ENCODE measurements around the gene CILP. TPM values are rescaled to one million over a fixed set of nuclear protein-coding genes. Genes with fewer than 3 reads are reported as not detected.
"Not testable (repeated sequence)": the region's sequence is repeated elsewhere in the genome, so short reads cannot be mapped to it uniquely, and the experiment has no call there.

Gene CILP
- total RNA-seq, 1 donor, result under 0.01 TPM

DNA sequence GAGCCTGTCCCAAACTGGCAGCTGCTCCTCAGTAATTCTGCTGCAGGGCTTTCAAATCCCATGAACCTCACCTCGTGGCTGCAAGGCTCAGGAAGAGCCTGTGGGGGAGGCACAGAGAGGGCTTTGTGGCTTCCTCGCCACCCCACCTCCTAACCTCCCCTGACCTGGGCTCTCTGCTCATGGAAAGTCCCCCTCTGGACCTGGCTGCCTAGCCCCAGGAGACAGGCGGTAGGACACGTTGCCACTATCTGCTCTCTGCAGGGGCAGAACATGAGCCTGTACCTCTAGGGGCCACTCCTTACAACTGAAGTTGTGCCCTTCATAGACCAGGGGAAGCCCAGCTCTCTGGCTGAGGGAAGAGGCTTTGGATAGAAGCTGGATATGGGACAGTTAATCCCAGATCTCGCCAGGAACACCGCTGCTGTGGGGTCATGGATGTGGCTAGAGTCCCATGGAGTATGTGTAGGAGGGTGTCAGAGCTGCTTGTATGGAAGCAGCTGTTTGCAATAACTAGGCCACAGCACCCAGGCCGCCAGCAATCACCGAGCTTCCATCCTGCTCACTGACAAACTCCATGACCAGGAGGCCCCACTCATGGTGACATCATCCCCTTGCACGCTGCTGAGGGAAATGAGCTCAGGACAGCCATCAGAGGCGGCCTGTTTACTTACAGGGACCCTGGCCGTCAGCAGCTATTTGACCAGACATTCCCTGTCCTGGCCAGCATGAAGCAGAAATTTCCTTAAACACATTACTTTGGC, 34.0 kb upstream of the CILP start:
- H3K4me3 ChIP-seq (ENCODE audit: low read depth, low read length), result no peak overlapping the region
- TF ChIP-seq, protein P1, sequence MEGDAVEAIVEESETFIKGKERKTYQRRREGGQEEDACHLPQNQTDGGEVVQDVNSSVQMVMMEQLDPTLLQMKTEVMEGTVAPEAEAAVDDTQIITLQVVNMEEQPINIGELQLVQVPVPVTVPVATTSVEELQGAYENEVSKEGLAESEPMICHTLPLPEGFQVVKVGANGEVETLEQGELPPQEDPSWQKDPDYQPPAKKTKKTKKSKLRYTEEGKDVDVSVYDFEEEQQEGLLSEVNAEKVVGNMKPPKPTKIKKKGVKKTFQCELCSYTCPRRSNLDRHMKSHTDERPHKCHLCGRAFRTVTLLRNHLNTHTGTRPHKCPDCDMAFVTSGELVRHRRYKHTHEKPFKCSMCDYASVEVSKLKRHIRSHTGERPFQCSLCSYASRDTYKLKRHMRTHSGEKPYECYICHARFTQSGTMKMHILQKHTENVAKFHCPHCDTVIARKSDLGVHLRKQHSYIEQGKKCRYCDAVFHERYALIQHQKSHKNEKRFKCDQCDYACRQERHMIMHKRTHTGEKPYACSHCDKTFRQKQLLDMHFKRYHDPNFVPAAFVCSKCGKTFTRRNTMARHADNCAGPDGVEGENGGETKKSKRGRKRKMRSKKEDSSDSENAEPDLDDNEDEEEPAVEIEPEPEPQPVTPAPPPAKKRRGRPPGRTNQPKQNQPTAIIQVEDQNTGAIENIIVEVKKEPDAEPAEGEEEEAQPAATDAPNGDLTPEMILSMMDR (IDR thresholded peaks at IDR 0.05; ENCODE audit: insufficient read depth, low read length), result no peak
- peak; percentile 69 for DNase-seq (ENCODE audit: low read depth)

DNA sequence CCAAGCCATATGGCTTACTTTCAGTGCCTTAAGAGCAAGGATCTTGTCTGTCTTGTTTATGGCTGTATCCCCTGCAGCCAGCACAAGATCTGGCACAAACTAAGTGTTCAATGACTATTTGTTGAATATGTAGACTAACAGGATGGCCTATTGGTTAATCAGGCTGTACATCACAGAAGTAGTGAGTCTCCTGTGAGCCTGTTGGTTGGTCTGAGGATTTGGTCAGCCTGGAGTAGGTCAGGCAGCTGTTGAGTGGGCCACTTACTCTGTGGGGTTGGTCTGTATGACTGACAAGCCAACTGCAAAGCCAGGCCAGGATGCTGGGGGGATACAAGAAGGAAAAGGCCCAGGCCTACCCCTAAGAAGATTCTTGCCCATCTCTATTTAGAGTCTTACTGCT, 33.4 kb upstream of the CILP start:
- TF ChIP-seq, protein P1 (IDR thresholded peaks at IDR 0.05; ENCODE audit: insufficient read depth, low read length), result no peak
- no peak overlapping the region for H3K4me3 ChIP-seq (ENCODE audit: low read depth, low read length)
- DNase-seq (ENCODE audit: low read depth), result no peak

DNA sequence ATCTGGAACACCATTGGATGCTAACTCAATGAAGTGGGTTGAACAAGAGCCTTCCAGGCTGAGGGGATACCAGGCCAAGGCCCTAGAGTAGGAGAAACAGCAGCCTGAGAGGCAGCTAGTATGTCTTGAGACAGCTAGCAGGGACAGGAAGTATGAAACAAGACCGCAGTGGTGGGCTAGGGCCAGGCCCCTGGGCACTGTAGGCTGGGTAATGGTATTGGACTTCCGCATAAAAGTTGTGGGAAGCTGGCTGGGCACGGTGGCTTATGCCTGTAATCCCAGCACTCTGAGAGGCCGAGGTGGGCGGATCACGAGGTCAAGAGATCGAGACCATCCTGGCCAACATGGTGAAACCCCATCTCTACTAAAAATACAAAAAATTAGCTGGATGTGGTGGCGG, 25.2 kb upstream of the CILP start:
- not testable (repeated sequence) for H3K4me3 ChIP-seq (ENCODE audit: low read depth, low read length); DNase-seq (ENCODE audit: low read depth)

DNA sequence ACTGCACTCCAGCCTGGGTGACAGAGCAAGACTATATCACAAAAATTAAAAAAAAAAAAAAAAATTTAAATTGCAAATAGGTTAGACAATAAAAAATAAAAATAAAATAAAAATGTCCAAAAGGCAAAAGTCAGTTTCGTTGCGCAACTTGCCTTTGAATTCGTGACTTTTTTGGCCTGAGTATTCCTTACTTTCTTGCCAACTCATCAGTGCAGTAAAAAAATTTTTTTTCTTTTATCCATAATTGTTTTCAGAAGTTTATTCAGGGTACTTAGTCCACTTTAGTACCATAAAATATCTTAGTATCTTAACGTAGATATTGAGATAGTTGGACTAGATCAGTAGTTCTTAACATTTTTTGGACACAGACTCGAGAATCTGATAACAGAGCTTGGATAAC, 22.4 kb upstream of the CILP start:
- TF ChIP-seq, protein P1 (IDR thresholded peaks at IDR 0.05; ENCODE audit: insufficient read depth, low read length), result no peak
- peak; percentile 42 for DNase-seq (ENCODE audit: low read depth)

DNA sequence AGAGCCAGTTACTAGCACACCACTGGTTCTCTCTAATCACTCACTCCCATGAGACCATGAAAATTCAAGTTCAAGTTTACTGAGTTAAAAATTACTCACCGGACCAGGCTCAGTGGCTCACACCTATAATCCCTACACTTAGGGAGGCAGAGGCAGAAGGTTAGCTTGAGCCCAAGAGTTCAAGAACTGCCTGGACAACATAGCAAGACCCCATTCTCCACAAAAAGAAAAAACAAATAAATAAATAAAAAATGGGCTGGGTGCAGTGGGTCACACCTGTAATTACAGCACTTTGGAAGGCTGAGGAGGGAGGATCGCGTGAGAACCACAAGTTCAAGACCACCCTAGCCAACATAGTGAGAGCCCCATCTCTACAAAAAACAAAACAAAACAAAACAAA, 21.2 kb upstream of the CILP start:
- TF ChIP-seq, protein P1 (IDR thresholded peaks at IDR 0.05; ENCODE audit: insufficient read depth, low read length), result no peak
- no peak for DNase-seq (ENCODE audit: low read depth)
- no peak overlapping the region for H3K4me3 ChIP-seq (ENCODE audit: low read depth, low read length)

More for the DNA sequence above, 22.4 kb upstream of the CILP start:
- H3K4me3 ChIP-seq (ENCODE audit: low read depth, low read length), result no peak overlapping the region

DNA sequence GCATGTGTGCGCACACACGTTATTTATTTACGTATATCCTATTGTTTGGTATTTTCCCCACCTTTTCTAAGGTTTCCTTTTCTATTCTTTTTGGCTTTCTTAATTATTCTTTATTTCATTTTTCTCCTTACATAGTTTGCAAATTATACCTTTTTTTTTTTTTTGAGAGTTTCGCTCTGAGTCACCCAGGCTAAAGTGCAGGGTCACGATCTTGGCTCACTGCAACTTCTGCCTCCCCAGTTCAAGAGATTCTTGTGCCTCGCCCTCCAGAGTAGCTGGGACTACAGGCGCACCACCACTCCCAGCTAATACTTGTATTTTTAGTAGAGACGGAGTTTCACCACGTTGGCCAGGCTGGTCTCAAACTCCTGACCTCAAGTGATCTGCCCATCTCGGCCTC, 20.0 kb upstream of the CILP start:
- TF ChIP-seq, protein P1 (IDR thresholded peaks at IDR 0.05; ENCODE audit: insufficient read depth, low read length), result no peak
- no peak overlapping the region for H3K4me3 ChIP-seq (ENCODE audit: low read depth, low read length)
- no peak for DNase-seq (ENCODE audit: low read depth)

DNA sequence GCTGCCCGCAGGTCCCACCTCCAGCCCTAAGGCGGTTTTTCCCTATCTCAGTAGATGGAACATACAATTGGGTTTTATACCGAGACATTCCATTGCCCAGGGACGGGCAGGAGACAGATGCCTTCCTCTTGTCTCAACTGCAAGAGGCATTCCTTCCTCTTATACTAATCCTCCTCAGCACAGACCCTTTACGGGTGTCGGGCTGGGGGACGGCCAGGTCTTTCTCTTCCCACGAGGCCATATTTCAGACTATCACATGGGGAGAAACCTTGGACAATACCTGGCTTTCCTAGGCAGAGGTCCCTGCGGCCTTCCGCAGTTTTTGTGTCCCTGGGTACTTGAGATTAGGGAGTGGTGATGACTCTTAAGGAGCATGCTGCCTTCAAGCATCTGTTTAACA, 15.6 kb upstream of the CILP start:
- not testable (repeated sequence) for DNase-seq (ENCODE audit: low read depth); H3K4me3 ChIP-seq (ENCODE audit: low read depth, low read length)

DNA sequence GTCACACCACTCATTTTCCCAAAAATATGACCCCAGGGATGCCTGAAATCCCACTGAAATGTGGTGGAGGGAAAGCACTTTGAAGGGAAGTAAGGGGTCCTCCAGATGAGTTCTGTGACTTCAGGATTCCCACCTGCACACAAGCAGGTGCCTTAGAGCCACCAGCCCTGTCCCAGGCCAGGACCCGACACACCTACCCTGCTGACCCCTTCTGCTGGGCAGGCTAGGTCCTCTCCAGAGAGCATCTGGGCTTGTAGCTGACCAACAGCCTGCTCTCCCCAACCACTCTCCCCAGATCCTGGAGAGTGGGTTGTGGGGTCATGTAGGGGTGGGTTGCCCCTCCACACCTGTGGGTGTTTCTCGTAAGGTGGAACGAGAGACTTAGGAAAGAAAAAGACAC, 14.9 kb upstream of the CILP start:
- H3K4me3 ChIP-seq (ENCODE audit: low read depth, low read length), result no peak overlapping the region
- TF ChIP-seq, protein P1 (IDR thresholded peaks at IDR 0.05; ENCODE audit: insufficient read depth, low read length), result no peak
- no peak for DNase-seq (ENCODE audit: low read depth)
